ENCODE data around the gene EPHA7.

Gene EPHA7

DNA sequence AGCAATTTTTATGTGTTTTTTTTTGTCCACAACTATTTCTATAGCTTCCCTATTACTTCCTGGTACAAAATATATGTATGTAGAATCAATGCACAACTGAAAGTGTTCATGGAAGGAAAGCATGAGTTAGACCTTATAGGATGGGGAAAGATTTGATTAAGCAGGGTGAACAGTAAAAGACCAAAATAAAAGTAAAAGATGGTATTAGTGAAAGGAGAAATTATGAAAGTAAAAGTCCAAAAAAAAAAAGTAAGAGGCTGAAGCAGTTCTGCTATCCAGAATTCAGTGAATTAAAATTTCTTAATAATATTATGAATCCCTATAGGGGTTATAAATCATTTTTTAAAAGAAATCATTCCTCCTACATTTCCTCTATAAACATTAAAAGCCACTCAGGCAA, 114.3 kb downstream of the EPHA7 start:
- ChIA-PET CTCF (no interaction called here), POLR2A (ENCODE audit: low non-redundant PET) (no interaction called here)
- TF ChIP-seq, protein P1, sequence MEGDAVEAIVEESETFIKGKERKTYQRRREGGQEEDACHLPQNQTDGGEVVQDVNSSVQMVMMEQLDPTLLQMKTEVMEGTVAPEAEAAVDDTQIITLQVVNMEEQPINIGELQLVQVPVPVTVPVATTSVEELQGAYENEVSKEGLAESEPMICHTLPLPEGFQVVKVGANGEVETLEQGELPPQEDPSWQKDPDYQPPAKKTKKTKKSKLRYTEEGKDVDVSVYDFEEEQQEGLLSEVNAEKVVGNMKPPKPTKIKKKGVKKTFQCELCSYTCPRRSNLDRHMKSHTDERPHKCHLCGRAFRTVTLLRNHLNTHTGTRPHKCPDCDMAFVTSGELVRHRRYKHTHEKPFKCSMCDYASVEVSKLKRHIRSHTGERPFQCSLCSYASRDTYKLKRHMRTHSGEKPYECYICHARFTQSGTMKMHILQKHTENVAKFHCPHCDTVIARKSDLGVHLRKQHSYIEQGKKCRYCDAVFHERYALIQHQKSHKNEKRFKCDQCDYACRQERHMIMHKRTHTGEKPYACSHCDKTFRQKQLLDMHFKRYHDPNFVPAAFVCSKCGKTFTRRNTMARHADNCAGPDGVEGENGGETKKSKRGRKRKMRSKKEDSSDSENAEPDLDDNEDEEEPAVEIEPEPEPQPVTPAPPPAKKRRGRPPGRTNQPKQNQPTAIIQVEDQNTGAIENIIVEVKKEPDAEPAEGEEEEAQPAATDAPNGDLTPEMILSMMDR (conservative IDR thresholded peaks at IDR 0.05; ENCODE audit: low read depth), result no peak
- no peak for DNase-seq (ENCODE audit: low spot score)
- no peak overlapping the region for H3K27ac ChIP-seq

DNA sequence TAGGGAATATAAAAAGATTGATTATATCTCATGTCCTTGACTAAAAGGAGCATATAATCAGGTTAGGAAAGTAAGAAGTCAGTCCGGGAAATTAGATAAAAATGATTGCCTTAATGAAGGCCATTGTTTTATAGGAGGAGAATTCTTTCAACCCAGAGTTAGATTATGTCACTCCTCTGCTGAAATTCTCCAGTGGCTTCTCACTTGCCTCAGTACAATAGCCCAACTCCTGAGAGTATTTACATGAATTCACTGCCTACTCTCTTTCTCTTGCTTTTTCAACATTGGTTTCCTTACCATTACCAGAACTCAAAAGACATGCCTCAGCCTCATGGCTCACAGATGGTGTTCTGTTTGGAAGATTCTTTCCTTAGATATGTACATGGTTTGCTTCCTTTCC, 114.9 kb downstream of the EPHA7 start:
- DNase-seq (ENCODE audit: low spot score), result no peak
- TF ChIP-seq, protein P1 (conservative IDR thresholded peaks at IDR 0.05; ENCODE audit: low read depth), result no peak
- ChIA-PET CTCF (no interaction called here), POLR2A (ENCODE audit: low non-redundant PET) (no interaction called here)
- no peak overlapping the region for H3K27ac ChIP-seq

DNA sequence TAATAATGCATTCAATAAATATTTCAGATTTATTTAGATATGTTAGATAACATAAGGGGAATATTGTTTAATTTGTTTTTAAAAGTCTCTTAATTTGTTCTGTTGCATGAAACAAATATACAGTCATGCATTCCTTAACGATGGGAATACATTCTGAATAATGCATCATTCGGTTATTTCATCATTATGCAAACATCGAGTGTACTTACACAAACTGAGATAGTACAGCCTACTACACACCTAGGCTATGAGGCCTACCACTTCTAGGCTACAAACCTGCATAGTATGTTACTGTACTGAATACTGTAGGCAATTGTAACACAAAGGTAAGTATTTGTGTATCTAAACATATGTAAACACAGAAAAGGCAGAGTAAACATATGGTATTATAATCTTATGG, 118.7 kb downstream of the EPHA7 start:
- POLR2A ChIA-PET (ENCODE audit: low non-redundant PET), result no interaction called here
- DNase-seq (ENCODE audit: low spot score), result no peak
- TF ChIP-seq, protein P1 (conservative IDR thresholded peaks at IDR 0.05; ENCODE audit: low read depth), result no peak
- CTCF ChIA-PET, result no interaction called here
- no peak overlapping the region for H3K27ac ChIP-seq

DNA sequence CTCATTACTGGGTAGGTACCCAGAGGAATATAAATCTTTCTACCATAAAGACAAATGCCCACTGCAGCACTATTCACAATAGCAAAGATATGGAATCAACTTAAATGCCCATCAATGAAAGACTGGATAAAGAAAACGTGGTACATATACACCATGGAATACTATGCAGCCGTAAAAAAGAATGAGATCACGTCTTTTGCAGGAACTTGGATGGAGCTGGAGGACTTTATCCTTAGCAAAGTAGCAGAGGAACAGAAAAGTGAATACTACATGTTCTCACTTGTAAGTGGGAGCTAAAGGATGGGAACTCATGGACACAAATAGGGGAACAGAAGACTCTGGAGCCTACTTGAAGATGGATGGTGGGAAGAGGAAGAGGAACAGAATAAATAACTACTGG, 119.7 kb downstream of the EPHA7 start:
- TF ChIP-seq, protein P1 (conservative IDR thresholded peaks at IDR 0.05; ENCODE audit: low read depth), result no peak
- no peak overlapping the region for H3K27ac ChIP-seq
- CTCF ChIA-PET, result no interaction called here
- no peak for DNase-seq (ENCODE audit: low spot score)
- POLR2A ChIA-PET (ENCODE audit: low non-redundant PET), result no interaction called here

DNA sequence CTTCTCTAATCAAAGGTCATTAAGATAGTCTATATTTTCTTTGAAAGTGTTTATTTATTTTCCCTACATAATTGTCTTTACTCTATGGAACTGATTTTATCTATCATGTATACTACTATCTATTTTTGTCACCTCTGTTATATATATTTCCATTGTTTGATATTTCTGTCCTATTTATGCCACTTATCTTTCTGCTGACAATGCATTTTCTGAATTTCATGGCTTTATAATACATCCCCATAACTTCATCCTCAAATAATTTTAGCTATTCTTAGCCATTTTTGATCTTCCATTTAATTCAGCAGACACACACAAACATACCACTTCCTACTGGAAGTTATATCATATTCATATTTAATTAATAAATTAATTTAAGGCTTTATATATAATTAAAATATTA, 123.7 kb downstream of the EPHA7 start:
- H3K27ac ChIP-seq, result no peak overlapping the region
- DNase-seq (ENCODE audit: low spot score), result no peak
- POLR2A ChIA-PET (ENCODE audit: low non-redundant PET), result no interaction called here
- CTCF ChIA-PET, result no interaction called here
- TF ChIP-seq, protein P1 (conservative IDR thresholded peaks at IDR 0.05; ENCODE audit: low read depth), result no peak

DNA sequence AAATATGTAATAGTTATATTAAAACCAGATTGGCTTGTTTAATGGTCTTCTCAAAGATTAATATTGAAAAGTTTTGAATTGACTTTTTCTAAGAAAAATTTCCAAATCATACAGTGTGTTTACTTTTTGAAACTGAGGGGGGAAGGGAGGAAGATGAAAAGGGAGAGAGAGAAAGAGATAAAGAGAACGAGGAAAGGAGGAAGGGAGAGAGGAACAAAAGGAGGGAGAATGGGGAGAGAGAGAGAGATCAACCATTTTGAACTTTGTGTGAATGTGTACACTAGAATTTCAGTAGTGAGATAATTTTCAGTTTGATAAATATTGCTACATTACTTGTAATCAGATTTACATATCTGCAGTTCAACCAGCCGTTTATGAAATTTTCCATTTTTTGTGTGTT, 124.5 kb downstream of the EPHA7 start:
- ChIA-PET CTCF (interaction anchor here (0.6 kb wide), 1 partner anchor 205 kb away, joined by 4 read pairs; no protein-coding TSS in a partner anchor), POLR2A (ENCODE audit: low non-redundant PET) (no interaction called here)
- H3K27ac ChIP-seq, result no peak overlapping the region
- DNase-seq (ENCODE audit: low spot score), result no peak
- TF ChIP-seq, protein P1 (conservative IDR thresholded peaks at IDR 0.05; ENCODE audit: low read depth), result no peak

DNA sequence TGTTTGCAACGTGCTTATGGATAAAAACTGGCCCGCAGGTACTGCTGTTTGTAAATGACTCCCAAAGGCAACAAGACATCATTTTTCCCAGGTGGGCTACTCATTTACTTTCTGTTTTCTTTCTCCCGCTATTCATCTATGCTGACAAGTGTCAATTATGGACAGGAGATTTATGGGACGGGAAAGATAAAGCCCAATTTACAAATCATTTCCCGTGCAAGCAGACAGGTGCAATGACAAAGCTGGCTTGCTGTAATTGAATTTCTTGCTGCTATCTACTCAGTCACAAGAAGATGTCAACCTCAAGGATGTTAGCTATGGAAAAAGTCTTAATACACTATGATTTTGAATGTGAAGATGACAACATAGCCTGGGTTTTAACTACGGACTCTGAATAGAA, 125.5 kb downstream of the EPHA7 start:
- TF ChIP-seq, protein P1 (conservative IDR thresholded peaks at IDR 0.05; ENCODE audit: low read depth), result no peak
- ChIA-PET CTCF (no interaction called here), POLR2A (ENCODE audit: low non-redundant PET) (no interaction called here)
- H3K27ac ChIP-seq, result no peak overlapping the region
- no peak for DNase-seq (ENCODE audit: low spot score)
